ENCODE results near the gene FOXP1.

FOXP1 gene

DNA sequence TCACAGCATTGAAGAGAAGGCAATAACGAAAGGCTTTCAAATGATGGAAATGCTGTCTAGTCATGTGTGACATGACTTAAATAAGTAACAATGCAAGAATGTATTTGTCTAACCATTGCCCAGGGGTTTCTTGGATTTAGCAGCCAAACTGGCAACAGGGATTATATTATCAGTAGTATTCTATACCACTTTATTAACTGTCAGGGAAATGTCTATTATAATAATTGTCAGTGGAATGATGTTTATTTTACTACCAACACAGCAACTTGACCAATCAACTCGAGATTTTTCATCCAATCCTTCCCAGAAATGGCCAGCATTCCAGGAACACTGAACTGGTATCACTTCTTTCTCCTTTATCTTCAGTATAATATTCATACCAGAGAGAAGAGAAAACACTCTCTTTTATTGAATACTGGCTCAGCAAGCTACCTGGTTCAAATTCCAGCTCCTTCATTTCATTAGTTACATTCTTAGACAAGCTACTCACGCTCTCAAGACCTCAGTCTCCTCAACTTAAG is 66.2 kb downstream of the FOXP1 start:
- Histone ChIP-seq H3K4me2 (ENCODE audit: low read length) (no peak overlapping the region), H3K4me3 (ENCODE audit: low read length) (no peak overlapping the region), H3K27me3 (ENCODE audit: low read depth, low read length) (peaks cover 22% of the 10 kb centered on the region), H2AFZ (ENCODE audit: low read depth, low read length) (no peak overlapping the region), H3K9me3 (ENCODE audit: insufficient read depth, low read length) (no peaks in the 10 kb centered on the region), H4K20me1 (ENCODE audit: insufficient read depth, low read length) (no peaks in the 10 kb centered on the region), H3K27ac (ENCODE audit: low read length) (no peak overlapping the region), H3K79me2 (ENCODE audit: low read length) (no peaks in the 10 kb centered on the region), H3K4me1 (ENCODE audit: low read length) (no peaks in the 10 kb centered on the region), H3K36me3 (replicated peaks; ENCODE audit: low read depth, low read length) (no peaks in the 10 kb centered on the region), H3K9ac (ENCODE audit: low read length) (no peak overlapping the region)
- TF ChIP-seq, protein P1, sequence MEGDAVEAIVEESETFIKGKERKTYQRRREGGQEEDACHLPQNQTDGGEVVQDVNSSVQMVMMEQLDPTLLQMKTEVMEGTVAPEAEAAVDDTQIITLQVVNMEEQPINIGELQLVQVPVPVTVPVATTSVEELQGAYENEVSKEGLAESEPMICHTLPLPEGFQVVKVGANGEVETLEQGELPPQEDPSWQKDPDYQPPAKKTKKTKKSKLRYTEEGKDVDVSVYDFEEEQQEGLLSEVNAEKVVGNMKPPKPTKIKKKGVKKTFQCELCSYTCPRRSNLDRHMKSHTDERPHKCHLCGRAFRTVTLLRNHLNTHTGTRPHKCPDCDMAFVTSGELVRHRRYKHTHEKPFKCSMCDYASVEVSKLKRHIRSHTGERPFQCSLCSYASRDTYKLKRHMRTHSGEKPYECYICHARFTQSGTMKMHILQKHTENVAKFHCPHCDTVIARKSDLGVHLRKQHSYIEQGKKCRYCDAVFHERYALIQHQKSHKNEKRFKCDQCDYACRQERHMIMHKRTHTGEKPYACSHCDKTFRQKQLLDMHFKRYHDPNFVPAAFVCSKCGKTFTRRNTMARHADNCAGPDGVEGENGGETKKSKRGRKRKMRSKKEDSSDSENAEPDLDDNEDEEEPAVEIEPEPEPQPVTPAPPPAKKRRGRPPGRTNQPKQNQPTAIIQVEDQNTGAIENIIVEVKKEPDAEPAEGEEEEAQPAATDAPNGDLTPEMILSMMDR (IDR thresholded peaks at IDR 0.05; ENCODE audit: low read depth, low read length): no peak
- no peak for TF ChIP-seq EZH2phosphoT487 (IDR thresholded peaks at IDR 0.05; ENCODE audit: low read depth)

DNA sequence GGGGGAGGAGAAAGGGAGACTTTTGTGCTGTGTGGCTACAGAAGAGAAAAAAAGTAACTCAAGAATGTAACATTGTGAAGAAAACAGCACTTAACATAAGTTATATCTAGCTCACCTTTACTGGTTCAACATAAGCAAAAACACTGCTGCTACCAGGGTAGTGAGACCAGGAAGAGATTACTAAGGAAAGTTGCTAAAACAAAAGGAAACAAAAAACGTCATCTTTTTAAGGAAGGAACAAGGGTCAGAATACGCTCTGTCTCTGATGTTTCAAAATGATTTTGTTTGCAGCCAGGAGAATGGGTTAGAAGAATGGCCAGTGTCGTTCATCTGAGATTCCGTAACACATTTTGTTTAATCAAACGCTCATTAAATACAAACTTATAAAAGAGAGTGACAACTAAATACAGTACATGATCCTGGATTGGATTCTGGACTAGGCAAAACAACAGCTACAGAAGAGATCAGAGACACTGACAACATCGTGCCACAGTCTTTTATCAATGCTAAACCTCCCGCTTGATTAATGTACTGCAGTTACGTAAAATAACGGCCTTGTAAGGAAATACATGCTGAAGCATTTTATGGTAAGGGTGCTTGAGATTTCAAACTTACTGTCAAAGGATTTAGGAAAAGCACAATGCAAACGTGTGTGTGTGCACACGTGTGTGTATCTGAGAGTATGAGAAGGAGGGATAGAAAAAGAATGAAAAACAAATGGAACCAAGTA is 67.7 kb downstream of the FOXP1 start:
- Histone ChIP-seq H3K4me2 (ENCODE audit: low read length) (no peak overlapping the region), H2AFZ (ENCODE audit: low read depth, low read length) (no peak overlapping the region), H3K4me1 (ENCODE audit: low read length) (peaks cover 8% of the 10 kb centered on the region), H3K4me3 (ENCODE audit: low read length) (no peak overlapping the region), H3K9me3 (ENCODE audit: insufficient read depth, low read length) (no peaks in the 10 kb centered on the region), H3K9ac (ENCODE audit: low read length) (no peak overlapping the region), H3K79me2 (ENCODE audit: low read length) (no peaks in the 10 kb centered on the region), H3K36me3 (replicated peaks; ENCODE audit: low read depth, low read length) (no peaks in the 10 kb centered on the region), H3K27me3 (ENCODE audit: low read depth, low read length) (peaks cover 22% of the 10 kb centered on the region), H3K27ac (ENCODE audit: low read length) (no peak overlapping the region), H4K20me1 (ENCODE audit: insufficient read depth, low read length) (no peaks in the 10 kb centered on the region)
- no peak for TF ChIP-seq EZH2phosphoT487 (IDR thresholded peaks at IDR 0.05; ENCODE audit: low read depth)
- TF ChIP-seq, protein P1 (IDR thresholded peaks at IDR 0.05; ENCODE audit: low read depth, low read length): no peak

DNA sequence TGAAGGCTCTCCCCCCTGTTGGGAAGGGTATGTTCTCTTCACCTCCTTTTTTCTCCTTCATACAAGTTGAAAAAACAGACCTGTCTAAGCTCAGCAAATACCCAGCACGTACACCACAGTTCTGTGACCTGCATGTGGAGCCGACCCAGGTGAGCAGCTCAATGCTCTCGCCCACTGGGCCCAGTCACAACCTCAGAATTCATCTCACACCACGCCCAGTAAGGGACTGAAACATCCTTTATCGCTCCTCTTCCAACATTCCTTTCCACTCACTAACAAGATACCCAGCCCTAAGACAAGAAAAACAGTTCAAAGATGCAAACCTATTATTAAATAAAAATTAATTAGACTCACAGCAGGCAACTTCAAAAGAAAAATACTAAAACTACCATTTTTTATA is 68.9 kb downstream of the FOXP1 start:
- Histone ChIP-seq H3K27ac (ENCODE audit: low read length) (no peak overlapping the region), H3K79me2 (ENCODE audit: low read length) (no peaks in the 10 kb centered on the region)

DNA sequence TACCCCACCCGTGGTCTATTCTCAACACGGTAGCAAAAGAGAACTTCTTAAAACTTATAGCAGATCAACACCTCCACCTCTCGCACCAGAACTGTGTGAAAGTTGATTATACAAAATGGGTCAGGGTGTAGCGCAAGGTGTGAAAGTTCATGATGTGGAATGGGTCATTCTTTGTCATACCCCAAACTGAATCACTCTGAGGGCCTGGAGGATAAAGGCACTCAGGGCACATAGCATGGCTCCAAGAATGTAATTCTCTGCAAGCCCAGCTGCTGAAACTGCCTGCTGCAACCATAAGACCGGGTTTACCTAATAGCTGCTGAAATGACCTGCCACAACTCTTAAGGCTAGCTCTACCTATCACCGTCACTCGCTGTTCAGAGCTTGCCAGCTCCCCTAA is 70.0 kb downstream of the FOXP1 start:
- peaks cover 8% of the 10 kb centered on the region for H3K4me1 ChIP-seq (ENCODE audit: low read length)
- no peaks in the 10 kb centered on the region for H3K9me3 ChIP-seq (ENCODE audit: insufficient read depth, low read length)
- no peak overlapping the region for H2AFZ ChIP-seq (ENCODE audit: low read depth, low read length)
- no peaks in the 10 kb centered on the region for H3K36me3 ChIP-seq (replicated peaks; ENCODE audit: low read depth, low read length)
- no peak overlapping the region for H3K4me3 ChIP-seq (ENCODE audit: low read length)
- H3K79me2 ChIP-seq (ENCODE audit: low read length): no peaks in the 10 kb centered on the region
- no peaks in the 10 kb centered on the region for H4K20me1 ChIP-seq (ENCODE audit: insufficient read depth, low read length)
- H3K27me3 ChIP-seq (ENCODE audit: low read depth, low read length): peaks cover 22% of the 10 kb centered on the region
- H3K4me2 ChIP-seq (ENCODE audit: low read length): no peak overlapping the region
- H3K9ac ChIP-seq (ENCODE audit: low read length): no peak overlapping the region
- H3K27ac ChIP-seq (ENCODE audit: low read length): no peak overlapping the region
- TF ChIP-seq, protein P1 (IDR thresholded peaks at IDR 0.05; ENCODE audit: low read depth, low read length): no peak
- TF ChIP-seq EZH2phosphoT487 (IDR thresholded peaks at IDR 0.05; ENCODE audit: low read depth): no peak

More for the DNA sequence above, 68.9 kb downstream of the FOXP1 start:
- Histone ChIP-seq H2AFZ (ENCODE audit: low read depth, low read length) (no peak overlapping the region), H3K36me3 (replicated peaks; ENCODE audit: low read depth, low read length) (no peaks in the 10 kb centered on the region), H3K4me1 (ENCODE audit: low read length) (peaks cover 8% of the 10 kb centered on the region), H3K4me2 (ENCODE audit: low read length) (no peak overlapping the region), H4K20me1 (ENCODE audit: insufficient read depth, low read length) (no peaks in the 10 kb centered on the region), H3K9ac (ENCODE audit: low read length) (no peak overlapping the region), H3K9me3 (ENCODE audit: insufficient read depth, low read length) (no peaks in the 10 kb centered on the region), H3K4me3 (ENCODE audit: low read length) (no peak overlapping the region), H3K27me3 (ENCODE audit: low read depth, low read length) (peaks cover 22% of the 10 kb centered on the region)
- TF ChIP-seq EZH2phosphoT487 (IDR thresholded peaks at IDR 0.05; ENCODE audit: low read depth): no peak
- TF ChIP-seq, protein P1 (IDR thresholded peaks at IDR 0.05; ENCODE audit: low read depth, low read length): no peak

Data from OCI-LY3 (cell line).